CD4-positive, alpha-beta T cell treated with Interleukin-2 at 100 ng/mL for 4 hours (primary cell): ENCODE results near the gene PRLH.

Source experiments
- DNase-seq: peaks from one replicate; pipeline ENCODE4 v3.0.0-alpha.2; 2020; ENCODE audit warnings: low spot score

The PRLH gene

DNA sequence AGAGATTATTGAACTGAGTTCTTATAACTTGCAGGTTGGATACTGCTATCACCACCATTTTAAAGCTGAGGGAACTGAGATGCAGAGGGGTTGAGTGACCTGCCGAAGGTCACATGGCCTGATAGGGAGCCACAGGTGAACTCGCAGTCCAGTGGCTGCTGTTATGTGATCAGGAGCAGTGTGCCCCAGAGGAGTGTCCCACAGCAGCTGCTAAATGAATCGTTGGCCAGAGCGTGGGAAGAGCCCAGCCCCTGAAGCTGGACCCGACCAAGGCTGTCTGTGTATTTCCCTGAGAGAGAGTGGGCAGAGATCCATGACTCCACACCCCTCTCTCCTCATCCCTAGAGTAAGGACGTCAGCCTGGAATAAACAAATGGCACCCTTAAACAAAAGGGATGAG lies 26.7 kb upstream of the PRLH start:
- no peak for DNase-seq

DNA sequence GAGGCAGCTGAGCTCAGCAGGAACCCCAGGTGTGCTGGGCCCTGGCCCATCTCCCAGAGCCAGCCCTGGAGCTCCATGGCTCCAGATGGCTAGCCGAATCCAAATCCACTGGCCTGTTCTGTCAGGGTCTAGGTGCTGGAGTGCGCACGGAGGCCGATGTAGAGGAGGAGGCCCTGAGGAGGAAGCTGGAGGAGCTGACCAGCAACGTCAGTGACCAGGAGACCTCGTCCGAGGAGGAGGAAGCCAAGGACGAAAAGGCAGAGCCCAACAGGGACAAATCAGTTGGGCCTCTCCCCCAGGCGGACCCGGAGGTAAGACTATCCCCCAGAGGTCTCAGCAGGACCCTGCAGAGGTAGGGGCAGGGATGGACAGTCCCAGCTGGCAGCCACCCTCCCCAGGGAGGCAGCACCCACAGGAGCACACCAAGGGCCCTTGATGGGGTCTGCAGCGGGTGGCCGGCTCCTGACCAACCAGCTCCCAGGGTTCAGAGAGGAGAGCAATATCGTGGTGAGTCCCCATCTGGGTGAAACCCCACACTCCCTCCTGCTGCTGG lies 26.1 kb upstream of the PRLH start:
- DNase-seq: no peak

DNA sequence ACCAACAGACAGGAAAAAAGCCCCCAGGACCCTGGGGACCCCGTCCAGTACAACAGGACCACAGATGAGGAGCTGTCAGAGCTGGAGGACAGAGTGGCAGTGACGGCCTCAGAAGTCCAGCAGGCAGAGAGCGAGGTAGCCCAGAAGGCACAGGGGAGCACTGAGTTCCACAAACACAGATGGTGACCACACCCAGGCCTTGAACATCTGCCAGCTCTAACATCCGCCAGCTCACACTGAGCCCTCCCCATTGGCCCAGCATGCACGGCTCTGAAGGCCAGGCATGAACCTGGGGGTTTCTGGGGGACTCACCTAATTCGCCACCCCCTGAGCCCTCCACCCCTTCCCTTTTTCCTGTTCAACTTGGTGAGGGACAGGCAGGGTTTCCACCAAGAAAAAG lies 25.6 kb upstream of the PRLH start:
- DNase-seq: no peak

DNA sequence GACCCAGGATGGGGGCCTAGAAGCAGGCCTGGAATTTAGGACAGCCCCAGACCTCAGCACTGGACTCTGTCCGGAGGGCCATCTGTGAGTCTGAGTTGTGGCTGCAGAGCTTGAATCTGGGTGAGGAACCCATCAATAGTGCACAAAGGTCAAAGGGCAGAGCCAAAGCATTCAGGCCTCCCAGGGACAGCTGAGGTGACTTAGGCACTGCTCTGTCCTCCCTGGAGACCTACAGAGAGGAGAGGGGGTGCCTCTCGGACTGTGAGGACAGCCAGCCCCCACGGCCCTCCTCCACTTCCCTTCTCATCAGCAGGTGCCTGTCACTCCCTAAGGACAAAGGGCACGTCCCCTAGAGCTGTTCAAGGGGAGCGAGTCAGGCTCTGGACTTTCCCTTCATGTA lies 25.1 kb upstream of the PRLH start:
- DNase-seq: no peak

DNA sequence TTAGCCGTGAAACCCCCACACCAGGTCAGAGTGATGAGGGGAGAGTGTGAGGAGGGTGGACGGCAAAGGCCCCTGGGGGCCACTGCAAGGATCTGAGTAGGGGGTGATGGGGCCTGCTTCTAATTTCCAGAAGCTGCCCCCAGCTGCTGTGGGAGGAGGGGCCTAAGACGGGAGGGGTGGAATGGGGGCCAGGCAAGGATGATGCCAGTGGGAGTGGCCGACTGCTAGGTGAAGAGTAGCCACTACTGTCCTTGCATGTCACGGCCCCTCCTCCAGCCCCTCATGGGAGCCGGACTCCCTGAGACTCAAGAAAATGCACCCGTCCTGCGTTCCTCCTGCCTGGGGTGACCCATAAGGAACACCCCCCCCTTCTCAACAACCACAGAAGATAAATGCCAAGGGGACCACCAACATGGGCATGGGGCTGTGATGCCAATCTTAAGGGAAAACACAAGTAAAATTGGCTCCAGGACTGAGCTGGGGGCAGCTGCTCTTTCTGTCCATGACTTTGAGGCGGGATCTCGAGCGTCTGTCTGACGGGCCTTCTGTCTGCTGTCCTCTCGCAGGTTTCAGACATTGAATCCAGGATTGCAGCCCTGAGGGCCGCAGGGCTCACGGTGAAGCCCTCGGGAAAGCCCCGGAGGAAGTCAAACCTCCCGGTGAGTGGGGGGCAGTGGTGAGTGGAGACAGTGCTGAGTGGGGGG lies 24.2 kb upstream of the PRLH start:
- no peak for DNase-seq

DNA sequence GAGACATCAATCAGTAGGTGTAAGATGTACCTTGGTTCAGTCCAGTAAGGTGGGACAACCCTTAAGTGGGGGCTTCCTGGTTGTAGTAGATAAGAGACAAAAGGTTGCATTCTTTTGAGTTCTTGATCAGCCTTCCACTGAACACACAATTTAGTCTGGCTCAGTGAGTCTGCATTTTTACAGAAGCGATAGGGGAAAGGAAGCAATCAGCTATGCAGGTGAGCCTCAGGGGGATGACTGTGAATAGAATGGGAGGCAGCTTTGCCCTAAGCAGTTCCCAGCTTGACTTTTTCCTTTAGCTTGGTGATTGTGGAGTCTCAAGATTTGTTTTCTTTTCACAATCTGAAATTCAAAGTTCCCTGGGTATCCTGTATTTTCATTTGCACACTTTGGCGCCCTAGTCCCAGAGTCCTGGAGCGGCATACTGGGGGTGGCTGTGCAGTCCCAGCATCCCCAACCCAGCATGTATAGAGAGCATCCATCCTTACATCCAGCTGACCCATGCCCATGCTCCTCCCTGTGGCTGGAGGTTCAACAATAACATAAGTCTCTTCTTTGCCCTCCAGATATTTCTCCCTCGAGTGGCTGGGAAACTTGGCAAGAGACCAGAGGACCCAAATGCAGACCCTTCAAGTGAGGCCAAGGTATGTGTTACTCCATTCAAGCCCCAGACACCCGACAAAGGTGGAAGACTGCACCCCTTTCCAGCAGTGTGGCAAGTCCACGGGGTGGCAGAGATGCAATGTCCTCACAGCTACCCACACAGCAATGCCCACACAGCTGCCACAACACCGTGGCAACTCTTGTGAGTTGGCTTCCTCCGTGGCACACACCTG lies 20.1 kb upstream of the PRLH start:
- DNase-seq: no peak

DNA sequence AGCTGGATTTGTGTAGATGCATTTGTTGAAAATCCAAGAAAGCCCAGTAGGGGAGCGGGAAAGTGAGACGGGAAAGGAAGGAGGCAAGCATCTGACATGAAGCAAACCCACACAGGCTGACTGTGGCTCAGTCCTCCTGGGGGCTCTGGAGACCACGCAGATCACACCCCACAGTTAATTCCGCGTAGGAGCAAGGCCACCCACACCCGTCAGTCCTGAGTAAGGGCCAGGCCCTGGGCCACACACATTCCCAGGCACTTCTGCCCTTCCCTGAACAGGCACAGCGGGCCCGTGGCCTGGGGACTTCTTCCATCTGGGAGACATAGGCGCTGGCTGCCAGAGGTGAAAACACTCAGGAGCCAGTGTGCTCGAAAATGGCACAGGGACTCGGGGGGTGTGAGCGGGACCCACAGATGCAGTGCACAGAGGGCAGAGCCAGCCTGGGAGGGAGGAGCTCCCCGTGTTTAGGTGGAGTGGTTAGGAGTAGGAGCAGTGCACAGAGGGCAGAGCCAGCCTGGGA lies 19.4 kb upstream of the PRLH start:
- no peak for DNase-seq

DNA sequence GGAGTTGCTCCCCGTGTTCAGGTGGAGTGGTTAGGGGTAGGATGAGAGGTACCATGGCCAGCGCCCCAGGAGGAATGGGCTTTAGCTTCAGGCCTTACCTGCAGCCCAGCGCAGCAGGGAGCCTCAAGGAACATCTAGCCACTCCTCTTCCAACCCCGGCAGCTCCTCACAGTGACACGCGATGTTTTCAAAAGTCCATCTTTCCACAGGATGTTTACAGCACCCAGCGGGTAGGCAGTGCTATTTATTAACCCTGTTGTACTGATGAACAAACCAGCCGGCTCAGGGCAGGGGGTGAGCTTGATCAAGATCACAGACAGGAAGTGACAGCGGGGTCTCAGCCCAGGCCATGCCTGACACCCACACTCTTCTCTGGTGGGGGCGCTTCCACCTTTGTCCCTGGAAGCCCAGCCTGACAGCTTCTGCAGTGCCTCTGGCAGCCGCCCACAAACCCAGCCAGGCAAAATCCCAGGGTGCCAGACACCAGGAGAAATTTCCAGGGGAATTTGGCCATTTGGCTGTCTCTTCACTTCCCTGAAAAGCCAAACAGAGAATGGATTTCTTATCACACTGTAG lies 18.4 kb upstream of the PRLH start:
- no peak for DNase-seq

DNA sequence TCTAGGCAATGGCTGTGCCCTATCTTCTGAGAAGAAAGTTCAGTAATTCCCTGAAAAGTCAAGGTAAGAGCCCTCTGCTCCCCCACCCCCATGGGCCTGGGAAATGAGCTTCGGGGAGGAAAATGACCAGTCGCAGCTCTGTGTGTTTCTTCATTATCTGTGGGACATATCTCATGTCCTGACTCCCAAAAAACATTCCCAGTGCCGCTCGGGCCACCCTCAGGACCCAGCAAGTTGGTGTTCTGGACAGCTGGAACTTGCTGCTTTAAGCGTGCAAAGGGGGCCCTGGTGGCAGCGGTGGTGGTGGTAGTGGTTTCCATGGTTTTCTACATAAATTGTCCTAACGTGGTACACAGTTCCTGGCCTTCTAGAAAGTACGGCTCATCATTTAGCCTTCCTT lies 17.2 kb upstream of the PRLH start:
- no peak for DNase-seq

DNA sequence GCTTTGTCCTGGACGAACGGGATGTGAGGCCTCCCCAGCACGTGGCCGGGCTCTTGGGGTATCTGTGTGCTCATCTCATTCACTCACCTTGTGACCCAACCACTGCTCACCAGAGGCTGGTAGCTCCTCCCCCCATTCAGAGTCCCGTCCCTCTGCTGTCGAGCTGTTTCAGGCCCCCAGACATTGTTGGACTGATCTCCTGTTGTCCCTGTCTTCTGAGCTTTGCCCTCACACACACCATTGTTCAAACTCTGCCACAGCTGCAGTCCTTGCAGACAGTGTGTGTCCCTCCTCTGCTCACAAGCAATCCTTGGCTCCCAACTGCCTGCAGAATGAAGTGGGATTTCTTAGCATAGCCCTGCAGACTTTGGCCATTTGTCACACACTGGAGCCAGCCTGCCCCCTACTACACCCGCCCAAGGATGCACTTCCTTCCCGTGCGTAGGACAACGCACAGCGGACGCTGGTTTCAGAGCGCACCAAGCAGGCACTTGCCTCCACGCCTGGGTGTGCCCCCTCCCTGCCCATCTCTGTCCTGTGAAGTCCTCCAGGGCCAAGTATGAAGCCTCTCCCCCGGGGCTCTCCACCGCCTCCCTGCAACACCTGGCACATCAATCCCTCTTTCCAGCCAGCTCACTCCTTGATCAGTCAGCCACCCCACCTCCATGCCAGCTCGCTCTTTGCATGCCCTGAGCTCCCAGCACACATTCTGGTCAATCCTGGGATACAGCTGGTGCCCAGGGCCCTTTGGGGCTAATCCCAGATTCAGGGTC lies 16.5 kb upstream of the PRLH start:
- no peak for DNase-seq

DNA sequence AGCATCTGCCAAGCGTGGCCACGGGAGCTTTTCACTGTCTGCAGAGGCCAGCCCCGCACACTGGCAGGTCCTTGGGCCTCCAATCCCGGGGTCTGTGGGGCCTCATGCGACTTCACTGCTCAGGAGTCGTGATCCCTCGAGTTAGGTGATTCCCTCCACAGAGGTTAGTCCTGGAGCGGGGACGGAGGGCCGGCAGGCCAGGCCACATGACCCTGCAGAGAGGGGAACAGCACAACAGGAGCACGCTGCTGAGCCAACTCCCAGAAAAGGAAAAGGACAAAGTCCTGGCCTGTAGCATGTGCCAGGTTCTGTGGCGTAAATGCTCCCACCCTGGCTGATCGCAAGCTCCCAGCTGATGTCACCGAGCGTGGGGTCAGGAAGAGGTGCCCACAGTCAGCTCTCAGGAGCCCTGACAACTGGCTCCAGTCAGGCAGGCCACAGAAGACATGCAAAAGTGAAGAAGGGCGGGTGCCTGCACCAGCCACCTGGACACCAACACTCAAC lies 15.3 kb upstream of the PRLH start:
- DNase-seq: no peak

DNA sequence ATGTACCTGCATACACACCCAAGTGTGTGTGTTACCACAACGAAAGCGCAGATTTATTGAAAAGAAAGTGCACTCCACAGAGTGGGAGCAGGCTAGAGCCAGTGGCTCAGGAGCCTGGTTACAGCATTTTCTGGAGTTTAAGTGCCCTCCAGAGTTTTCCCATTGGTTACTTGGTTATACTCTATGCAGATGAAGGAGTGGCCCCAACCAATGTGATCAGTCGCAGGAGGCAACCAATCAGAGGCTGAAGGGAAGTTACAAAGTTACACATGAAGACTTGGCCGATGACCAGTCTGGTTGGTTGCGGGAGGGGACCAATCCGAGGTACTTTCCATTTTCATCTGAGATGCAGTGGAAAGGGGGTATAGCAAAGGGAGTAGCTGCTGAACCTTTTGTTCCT lies 13.5 kb upstream of the PRLH start:
- DNase-seq: no peak

DNA sequence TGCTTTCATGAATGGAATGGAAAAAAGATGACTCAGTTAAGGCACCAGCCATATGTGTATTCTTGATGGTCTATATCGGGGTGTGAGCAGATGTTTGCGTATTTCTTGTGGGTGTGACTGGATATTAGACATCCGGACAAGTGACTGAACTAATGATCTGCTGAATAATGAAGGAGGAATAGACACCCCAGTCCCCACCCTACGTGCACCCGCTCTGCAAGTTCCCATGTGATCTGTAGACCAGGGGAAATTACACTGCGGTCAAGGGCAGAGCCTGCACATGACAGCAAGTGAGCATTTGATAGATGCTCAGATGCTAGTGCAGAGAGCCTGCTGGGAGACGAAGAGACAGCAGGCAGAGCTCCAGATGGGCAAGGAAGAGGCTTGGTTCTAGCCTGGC lies 12.4 kb upstream of the PRLH start:
- DNase-seq: no peak

DNA sequence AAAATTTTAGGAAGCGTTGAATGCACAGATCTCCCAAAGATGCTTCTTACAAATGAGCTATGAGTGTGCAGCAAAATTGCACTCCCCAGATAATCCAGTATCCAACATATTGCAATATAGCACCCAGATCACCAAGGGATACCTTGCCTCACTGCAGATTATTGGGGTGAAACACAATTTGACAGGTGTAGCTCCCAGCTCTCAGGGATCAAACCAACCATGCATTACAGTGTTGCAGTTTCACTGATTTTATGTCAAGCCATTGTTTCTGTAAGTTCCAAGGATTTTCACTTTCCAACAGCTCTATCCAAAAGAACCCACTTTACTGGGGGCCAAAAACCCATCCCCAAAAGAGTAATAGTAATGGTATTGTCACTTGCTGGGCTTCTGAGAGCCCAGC lies 10.8 kb upstream of the PRLH start:
- no peak for DNase-seq

DNA sequence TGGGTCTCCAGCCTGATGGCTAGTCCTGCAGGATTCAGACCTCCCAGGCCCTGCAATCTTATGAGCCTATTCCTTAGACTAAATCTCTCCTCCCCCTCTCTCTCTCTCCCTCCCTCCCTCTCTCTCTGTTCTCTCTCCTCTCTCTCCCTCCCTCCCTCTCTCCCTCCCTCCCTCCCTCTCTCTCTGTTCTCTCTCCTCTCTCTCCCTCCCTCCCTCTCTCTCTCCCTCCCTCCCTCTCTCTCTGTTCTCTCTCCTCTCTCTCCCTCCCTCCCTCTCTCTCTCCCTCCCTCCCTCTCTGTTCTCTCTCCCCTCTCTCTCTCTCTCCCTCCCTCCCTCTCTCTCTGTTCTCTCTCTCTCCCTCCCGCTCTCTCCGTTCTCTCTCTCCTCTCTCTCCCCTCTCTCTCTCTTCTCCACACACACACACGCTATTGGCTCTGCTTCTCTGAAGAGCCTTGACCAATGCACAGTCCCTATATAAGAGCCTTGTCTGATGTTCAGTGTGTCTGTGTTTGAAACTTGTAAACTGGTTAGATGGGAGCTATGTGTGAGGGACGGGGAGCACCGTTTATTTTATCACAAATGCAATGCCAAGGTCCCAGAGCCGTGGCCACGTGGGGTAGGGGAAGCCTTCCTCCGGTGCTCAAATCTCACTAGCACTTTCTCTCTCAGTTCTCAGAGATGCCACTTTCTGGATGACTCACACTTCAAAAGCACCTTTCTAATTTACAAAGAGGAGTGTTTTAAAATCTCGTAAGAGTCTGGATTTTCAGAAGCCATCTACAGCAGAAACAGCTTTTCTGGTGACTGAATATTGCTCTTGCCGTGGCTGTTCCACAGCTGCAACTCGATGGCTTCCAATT lies 9.4 kb upstream of the PRLH start:
- peak; percentile 26 for DNase-seq

DNA sequence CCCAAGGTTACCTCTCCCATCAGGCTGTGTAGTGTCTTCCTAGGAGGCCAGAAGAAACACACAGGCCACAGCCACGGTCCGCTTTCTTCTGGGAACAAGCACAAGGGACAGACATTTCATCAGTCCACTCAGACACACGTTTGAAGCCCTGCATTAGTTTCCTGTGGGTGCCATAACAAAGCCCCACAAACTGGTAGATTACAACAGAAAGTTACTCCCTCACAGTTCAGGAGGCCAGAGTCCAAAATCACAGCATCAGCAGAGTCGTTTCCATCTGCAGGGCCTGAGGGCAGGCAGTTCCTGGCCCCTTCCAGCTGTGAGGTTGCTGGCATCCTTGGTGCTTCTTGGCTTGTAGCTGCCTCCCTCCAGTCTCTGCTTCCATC lies 8.8 kb upstream of the PRLH start:
- DNase-seq: no peak

DNA sequence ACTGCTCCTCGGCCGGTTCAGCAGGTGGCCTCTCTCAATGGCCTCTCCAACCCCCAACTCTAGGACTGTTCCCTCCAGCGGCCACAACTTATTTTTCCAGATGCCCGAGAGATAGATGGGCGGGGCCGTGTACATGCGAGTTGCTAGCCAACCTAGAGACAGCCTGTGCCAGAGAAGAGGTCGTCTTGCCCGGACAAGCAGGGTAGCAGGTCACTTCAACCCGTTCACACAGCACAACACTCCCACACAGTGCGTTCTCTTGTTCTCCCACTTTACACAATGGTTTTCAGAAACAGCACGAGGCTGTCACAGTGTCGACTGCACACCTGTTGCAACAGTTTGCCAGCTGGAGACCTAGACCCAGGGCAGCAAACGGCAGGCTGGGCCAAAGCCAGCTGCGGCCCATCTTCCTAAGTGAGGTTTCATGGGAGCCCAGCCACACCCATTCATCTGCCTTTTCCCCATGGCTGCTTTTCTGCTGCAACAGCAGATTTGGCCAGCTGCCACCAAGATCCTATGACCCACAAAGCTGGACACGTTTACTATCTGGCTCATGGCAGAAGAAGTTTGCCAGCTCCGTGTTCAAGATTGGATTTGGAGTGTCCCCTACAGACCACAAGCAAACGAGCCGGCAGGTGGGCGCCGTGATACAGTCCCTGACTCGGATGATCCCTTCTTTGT lies 7.3 kb upstream of the PRLH start:
- no peak for DNase-seq

DNA sequence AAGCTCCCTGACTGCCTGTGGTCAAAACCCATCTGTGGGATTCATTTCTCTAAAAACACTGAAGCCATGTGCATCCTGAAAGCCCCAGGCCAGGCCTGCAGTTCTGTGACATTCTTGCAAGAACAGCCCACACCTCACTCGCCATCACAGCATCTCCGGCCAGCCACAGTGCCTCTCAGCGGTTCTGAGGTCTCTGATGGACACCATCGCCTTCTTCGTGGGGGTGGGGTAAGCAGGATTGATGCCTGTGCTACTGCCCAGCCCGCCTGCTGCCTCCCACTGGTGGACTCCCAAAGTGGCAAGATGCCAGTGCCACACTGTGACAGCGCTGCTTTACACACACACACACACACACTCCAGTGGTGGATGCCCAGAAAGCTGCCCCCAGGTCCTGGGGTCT lies 5.2 kb upstream of the PRLH start:
- DNase-seq: no peak

DNA sequence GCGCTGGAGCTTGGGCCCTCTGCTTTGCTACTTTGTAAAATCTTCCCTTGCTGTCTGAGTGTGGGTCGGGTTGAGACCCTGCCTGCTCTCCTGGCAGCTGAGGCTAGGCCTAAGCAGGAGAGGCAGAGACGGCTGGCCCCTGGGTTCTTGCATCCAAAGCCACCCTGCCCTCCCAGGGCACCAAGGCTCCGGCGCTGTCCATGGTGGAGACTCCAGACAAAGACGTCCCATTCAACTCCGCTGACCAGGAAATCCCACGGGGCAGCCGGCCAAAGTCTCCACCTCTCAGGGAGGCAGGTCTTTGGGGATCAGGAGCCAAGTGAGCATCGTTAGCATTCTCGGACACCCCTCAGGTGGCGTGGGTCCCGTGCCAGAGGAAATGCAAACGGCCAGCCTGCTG lies 2.6 kb upstream of the PRLH start:
- no peak for DNase-seq

DNA sequence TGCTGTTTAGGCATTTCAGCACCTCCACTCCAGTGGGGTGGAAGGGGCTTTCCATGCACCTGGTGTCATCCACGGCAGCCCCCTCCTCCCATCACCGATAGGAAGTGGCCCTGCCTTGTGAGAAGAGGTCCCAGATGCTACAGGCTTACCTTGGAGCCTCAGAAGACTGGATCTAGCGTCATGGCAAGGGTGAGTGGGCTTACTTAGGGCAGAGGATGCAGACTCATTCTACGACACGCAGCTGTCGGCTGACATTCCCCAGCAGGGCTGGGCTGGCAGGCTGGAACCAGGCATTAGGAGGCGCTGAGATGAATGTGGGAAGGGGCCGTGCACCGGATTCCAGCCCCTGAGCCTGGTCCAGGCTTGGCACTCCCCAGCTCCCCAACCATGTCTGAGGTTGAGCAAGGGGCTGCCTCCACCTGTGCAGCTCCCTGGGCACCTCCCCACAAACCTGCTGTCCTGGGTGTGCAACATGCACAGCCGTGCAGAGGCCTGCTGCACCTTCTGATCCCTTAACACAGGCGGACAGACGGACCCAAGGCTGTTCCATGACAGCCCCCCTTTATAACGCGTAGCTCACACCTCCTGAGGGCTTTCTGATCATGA lies 1.7 kb upstream of the PRLH start:
- DNase-seq: no peak
